NCI-H526 (cell line): ENCODE data around the gene SPDYE1.
"Not testable (repeated sequence)": the region's sequence is repeated elsewhere in the genome, so short reads cannot be mapped to it uniquely, and the experiment has no call there.

Experiments
- DNase-seq, 2 experiments: peaks; one replicate each; lab custom pipeline; 2025; lab: John Stamatoyannopoulos, UW

SPDYE1 gene

DNA sequence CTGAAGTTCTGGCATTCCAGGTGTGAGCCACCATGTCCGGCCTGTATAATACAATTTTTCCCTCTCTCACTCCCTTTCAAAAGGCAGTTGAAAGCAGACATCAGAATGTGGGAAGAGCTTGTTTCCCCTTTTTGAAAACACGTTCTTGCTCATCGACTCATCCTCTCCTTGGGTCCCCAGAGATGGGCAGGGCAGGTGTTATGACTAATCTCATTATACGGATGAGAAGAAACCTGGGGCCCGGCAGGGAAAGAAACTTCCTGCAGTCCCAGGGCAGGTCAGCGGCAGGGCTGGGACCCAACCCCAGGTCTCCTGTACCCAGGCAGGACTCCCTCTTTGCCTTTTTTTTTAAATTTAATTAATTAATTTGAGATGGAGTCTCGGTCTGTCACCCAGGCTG, 4.8 kb upstream of the SPDYE1 start:
- DNase-seq: not testable (repeated sequence)

DNA sequence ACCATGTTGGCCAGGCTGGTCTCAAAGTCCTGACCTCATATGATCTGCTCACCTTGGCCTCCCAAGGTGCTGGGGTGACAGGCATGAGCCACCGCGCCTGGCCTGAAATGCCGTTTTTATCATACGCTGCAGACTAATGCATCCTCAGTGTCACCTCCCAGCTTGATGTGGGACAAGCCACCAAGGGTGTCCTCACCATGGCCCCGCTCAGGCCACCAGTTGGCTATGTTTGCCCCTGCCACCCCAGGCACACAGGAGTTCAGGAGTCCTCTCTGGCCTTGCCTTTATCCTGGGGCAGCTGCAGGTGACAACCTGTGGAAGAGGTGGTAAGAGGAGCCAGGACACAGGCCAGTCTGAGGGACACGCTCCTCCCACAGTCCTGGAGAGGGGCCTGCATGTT, 3.0 kb upstream of the SPDYE1 start:
- not testable (repeated sequence) for DNase-seq

DNA sequence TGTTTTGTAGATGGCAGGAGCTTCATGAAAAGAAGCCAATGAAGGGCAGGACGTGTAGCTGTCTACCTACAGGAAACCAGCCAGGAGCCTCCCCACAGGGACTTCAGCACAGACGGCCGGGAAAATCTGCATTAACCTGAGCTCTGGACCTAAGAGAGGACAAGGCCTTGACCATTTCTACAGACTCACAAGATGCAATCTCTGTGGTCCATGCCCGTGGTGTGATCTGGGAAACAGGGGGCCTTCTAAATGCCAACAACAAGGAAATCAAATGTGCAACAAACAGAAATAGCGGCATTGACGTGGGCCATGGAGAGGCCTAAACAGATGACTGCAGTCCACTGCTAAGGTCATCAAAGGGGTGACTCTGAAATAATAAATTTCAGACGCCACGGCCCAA, 14.4 kb downstream of the SPDYE1 start:
- DNase-seq: not testable (repeated sequence)

DNA sequence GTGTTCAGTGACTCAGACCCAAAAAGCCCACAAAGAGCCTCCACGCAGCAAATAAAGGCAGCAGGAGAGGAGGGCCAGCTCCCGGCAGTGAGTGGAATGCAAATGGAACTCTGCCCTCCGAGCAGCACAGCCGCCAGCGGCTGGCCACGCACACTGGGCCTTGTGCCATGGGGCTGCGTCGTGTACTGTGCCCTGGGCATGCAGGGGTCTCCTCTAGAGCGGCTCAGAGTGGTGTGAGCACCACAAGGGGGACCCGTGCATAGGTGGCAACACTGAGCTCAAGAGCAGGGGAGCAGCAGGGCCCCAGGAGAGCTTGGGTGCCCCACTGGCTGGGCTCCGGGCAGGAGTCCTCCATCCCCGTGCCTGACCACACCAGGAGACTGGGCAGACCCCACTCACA, 17.4 kb downstream of the SPDYE1 start:
- DNase-seq: not testable (repeated sequence)

DNA sequence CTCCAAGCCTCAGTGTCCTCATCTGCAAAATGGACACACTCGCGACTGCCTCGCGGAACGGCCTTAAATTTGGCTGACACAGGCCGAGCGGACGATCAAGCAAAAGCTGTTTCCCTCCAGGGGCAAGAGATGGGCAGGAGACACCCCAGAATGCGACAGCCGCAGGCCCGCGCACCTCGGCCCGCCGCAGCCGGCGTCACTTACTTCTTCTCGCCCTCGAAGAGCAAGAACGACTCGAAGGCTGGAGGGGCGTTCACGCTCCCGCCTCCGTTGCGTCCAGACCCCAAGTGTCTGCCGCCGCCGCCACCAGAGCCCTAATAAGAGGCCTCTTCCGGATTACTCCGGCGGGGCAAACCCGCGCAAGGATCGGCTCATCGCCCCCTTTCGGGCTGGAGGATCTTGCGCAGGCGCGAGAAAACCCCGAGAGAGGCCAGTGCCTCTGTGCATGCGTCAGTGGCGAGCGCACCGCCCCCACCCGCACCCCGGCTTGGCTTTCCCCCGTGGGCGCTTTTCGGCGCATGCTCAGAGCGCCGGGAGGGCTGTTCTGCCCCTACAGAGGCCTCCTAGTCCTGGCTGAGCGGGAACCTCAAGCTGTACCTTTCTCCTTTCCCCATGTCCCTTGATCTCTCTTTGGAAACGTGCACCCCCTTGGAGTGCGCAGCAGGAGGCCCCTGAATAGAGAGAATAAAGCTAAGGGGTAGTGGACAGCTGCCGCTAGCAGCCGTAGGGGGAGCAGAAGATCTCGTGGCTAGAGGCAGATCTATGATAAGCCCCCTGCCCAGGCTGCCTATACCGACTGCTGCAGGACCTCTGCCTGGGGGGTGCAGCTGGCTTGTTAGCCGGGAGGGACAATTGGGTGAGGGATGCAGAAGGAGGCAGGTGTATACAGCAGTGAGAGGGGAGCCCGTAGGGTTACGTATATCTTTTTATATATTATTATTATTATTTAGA, 21.4 kb downstream of the SPDYE1 start:
- DNase-seq: peak; percentile 92 to 97

DNA sequence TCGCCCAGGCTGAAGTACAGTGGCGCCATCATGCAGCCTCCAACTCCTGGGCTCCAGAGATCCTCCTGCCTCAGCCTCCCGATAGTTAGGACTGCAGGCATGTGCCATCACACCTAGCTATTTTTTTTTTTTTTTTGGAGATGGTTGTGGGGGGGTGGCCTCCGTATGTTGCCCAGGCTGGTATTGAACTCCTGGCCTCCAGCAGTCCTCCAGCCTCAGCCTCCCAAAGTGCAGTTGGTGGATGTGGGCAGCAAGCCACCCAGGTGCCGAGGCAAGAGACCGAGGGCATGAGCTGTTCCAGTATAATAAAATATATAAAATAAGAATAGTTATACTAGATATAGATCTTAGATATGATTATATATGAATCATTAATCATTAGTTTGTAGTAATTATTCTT, 22.1 kb downstream of the SPDYE1 start:
- not testable (repeated sequence) for DNase-seq

DNA sequence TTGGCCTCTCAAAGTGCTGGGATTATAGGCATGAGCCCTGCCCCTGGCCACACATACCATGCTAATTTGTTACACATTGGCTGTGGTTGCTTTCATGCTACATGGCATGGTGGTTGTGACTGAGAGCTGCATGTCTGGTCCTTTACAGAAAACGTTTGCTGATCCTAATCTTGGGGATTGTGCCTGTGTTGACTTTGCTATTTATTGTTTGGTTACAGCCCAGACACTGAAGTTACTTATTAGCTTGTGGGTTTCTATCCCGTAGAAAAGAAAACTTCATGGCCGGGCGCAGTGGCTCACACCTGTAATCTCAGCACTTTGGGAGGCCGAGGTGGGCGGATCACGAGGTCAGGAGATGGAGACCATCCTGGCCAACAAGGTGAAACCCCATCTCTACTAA, 24.4 kb downstream of the SPDYE1 start:
- DNase-seq: not testable (repeated sequence)

DNA sequence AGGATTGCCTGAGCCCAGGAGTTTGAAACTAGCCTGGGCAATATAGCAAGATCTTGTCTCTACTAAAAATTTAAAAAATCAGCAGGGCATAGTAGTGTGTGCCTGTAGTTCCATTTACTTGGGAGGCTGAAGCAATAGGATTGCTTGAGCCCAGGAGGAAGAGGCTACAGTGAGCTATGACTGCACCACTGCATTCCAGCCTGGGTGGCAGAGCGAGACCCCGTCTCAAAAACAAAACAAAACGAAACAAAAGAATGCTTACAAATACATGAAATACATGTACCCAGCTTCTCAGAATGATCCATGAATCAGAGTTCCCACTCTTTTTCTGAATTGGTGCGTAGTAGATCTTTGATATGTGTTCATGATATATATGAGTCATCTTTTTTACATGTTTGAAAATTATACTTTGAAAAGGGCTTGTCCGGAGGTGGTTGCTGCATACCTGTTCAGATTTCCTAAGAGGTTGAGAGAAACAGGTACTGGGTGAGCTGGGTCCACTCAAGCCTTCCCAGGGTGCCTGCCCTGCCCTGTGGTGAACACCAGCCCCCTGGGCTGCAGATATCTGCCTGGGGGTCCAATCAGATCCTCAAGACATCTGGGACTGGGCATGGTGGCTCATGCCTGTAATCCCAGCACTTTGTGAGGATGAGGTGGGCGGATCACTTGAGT, 25.2 kb downstream of the SPDYE1 start:
- DNase-seq: not testable (repeated sequence)

DNA sequence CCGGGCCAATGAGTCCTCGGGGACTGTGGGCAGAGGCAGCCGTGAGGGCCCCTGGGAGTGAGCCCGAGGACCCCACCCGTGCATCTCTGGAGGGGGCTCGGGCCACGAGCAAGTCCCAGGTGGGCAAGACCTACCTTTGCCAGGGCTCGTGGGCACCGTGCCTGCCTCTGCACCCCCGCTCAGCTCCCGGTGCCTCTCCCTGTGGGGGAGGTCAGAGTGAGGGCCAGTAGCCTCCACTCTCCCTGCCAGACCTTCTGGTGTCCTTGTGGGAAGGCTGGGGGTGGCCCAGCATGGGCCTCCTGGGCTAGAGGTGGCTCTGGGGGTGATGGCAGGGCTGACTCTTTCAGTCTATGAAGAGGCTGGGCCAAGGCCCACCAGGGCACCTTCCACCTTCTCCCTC, 31.7 kb downstream of the SPDYE1 start:
- not testable (repeated sequence) for DNase-seq

DNA sequence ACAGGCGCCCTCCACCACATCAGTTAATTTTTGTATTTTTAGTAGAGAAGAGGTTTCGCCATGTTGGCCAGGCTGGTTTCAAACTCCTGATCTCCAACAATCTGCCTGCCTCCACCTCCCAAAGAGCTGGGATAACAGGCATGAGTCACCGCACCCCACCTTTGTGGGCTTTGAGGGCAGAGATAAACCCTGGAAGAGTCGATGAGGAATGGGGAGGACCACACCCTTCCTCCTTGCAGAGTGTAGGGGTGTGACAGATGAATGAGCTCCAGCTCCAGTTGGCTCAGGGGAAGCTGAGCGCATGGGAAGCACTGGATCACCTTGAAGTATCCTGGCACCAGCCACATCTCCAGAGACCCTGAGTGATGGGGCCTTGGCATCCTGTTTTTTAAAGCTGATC, 32.3 kb downstream of the SPDYE1 start:
- not testable (repeated sequence) for DNase-seq

DNA sequence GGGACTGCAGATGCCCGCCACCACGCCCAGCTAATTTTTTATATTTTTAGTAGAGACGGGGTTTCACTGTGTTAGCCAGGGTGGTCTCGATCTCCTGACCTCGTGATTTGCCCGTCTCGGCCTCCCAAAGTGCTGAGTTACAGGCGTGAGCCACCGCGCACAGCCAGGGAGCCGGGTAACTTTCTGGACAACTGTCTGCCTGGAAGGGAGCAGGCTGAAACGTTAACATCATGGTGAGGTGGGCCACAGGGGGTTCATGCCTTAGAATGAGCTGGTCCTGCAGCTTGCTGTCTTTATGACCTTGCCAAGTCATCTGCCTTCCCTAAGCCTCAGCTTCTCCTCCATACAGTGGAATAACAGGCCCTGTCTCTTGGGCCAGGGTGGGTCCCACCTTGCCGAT, 33.6 kb downstream of the SPDYE1 start:
- DNase-seq: not testable (repeated sequence)

DNA sequence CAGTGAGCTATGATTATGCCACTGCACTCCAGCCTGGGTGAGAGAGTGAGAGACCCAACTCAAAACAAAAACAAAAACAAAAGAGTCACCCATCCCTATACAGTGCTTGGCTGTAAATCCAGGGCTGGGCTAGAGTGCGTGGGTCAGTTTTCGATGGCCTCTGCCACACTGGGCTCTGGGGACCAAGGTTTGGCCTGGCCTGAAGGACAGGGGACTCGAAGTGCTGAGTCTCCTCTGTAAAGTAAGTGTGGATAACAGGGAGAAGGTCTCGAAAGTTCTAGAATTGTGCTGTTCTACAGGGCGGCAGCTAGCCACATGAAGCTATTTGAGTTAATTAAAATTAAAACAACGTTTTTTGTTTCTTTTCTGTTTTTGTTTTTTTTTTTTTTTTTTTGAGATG, 34.3 kb downstream of the SPDYE1 start:
- DNase-seq: not testable (repeated sequence)

DNA sequence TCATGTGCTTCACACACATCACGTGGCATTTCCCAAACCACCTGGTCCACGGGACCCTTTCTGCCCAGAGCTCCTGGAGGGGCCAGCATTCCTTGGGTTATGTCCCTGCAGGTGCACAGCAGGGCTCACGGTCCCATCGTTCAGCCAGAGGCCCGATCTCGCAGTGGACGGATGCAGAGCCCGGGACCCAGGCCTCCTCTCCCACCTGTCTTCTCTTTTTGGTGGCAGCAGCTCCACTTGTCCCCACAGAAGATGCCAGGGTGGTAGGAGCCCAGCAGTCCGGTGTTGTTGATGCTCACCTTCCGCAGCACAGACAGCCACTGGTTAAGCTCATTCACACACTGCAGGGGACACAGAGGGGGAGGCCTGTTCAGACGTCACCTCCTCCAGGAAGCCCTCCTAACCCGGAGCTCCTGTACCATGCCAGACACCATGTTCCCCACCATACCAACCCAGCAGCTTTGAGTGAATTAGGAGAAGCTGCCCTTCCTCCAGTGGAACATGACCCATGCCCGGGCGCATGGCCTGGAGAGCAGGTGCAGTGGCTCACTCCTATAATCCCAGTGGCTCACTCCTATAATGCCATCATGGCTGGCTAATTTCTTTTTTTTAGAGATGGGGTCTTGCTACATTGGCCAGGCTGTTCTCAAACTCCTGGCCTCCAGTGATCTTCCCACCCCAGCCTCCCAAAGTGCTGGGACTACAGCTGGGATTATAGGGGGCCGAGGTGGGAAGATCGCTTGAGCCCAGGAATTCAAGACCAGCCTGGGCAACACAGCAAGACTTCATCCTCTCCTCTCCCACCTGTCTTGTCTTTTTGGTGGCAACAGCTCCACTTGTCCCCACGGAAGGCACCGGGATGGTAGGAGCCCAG, 36.5 kb downstream of the SPDYE1 start:
- DNase-seq: not testable (repeated sequence)

DNA sequence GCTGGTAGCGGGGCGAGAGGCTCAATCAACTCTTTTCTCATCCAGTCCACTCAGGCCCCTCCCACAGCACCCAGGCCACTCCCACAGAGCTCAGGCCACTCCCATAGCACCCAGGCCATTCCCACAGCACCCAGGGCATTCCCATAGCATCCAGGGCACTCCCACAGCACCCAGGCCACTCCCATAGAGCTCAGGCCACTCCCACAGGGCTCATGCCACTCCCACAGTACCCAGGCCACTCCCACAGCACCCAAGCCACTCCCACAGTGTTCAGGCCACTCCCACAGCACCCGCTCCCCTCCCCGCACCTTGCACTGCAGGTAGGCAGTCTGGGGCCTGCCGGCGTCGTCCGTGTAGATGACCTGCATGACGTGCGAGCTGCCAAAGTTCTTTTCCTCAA, 38.7 kb downstream of the SPDYE1 start:
- DNase-seq: peak in 1 of 2 experiments; percentile 58

DNA sequence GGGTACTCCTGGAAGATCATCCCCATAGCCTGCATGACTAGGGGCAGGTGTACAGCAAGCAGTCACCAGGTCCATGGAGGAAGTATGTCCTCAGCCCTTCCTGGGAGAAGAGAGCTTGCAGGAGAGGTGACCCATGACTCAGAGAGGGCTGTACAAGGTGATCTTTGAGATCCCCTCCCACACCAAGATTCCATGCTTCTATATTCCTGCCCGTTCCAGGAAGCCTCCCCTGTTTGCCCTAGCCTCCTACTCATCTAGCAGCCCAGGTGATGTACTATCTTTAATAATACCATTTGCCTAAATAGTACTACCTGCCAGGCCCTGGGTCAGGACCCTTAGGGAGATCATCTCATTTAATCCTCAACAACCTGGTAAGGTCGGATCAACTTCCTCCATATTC, 40.3 kb downstream of the SPDYE1 start:
- DNase-seq: not testable (repeated sequence)

DNA sequence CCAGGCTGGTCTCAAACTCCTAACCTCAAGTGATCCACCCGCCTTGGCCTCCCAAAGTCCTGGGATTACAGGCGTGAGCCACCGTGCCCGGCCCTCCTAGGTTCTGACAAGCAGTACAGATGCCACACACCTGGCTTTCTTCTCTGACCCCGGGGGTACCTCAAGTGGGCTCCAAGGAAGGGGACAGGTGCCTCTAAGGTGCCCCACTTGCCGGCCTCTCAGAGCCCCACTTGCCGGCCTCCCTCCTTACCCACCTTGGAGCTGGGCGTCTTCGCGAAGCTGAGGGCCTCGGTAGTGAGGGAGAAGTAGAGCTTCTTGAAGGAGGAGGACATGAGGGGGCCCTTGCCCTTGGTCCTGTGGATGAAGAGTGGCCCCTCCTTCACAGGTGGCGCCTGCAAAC, 40.9 kb downstream of the SPDYE1 start:
- not testable (repeated sequence) for DNase-seq

DNA sequence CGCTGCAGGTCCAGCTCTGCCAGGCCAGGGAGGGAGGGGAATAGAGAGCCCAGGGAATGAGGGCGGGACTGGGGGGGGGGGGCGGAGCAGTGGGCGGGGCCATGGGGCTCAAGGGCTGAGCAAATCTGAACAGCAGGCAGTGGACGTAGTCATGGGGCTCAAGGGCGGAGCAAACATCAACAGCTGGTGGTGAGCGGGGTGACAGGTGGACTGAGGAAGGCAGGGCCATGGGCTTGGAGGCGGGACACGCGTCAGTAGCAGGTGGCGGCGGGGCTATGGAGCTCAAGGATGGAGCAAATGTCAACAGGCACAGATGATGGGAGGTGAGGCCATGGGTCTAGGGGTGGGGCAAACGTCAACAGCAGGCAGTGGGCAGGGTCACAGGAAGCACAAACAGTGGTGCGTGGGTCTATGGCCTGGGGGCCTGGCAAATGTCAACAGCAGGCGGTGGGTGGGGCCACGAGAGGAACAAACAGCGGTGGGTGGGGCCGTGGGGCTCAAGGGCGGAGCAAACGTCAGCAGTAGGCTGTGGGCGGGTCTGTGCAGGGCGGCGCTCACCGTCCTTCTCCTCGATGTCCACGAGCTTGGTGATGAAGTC, 41.4 kb downstream of the SPDYE1 start:
- DNase-seq: peak; percentile 87 to 94

DNA sequence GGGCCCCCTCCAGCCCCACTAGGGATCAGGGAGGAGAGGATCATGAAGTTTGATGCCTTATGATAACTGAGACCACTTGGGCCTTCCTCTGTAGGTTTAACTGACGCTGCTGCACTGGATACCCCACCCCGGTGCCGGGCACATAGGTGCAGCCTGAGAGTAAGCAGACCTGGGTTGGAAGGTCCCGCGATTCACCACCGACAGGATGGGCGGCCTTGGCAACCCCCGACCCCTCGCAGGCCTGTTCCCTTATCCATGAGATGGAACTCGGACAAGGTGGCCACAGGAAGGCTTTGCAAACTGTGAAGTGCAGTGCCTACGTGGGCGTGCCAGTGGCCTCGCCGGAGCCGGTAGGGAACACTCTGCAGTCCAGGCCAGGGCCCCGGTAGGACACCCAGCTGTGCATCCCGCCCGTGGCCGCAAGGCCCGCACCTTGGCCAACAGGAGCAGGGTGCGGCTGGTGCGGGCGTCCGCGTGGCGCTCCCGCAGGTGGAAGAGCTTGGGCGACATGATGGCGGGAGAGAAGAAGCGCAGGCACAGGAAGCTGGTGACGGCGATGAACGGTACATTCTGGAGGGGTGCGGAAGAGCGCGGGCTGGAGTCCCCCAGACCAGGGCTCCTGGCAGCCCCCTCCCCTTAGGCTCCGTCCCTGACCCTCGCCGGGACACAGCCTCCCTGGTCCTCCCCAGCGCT, 42.2 kb downstream of the SPDYE1 start:
- not testable (repeated sequence) for DNase-seq

DNA sequence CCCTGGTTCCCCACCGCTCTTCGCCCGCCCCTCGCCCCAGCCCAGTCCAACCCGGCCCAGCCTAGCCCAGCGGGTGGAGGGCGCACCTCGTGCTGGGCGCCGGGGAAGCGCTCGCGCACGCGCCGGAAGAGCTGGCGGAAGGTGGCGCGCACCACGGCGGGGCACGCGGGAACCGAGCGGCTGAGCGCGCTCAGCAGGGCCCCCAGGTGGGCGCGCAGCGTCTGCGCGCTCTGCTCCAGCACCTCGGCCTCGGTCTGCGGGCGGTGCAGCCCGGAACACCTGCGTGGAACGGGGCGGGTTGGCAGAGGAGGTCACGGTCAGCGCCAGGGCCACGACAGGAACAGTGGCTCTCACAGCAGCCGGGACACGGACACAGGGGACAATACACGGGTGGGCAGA, 42.8 kb downstream of the SPDYE1 start:
- DNase-seq: peak in 1 of 2 experiments; percentile 61

DNA sequence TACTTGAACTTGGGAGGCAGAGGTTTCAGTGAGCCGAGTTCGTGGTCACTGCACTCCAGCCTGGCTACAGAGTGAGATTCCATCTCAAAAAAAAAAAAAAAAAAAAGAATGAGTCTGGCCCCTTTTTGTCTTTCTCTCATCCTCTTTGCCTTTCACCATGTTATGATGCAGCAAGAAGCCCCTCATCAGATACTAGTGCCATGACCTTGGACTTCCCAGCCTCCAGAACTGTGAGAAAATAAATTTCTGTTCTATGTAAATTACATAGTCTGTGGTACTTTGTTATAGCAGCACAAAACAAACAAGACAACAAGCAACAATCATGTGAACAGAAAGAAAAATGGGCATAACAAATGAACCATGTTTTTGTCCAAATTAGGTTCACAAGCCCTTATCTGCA, 44.5 kb downstream of the SPDYE1 start:
- no peak for DNase-seq

DNA sequence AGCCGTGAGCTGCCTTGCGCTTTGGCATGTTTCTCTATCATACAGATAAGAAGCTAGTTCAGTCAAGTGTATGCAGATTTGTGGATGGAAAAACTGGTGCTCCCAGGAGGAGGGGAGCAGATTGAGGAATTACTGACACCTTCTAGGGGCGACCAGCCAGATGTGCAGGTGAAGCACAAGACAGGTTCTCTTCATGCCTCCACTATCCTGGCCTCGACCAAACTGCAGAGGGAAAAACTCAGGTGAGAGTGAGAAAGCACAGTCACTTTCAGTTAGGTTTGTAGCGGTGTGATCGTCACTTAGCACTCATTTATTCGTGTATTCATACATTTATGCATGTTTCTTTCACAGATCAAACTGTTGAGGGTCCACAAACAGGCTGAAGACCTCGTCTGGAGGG, 46.2 kb downstream of the SPDYE1 start:
- DNase-seq: peak in 1 of 2 experiments; percentile 35
